H9 (cell line): ENCODE measurements around the gene MUC21. TPM values are rescaled to one million over a fixed set of nuclear protein-coding genes. Genes with fewer than 3 reads are reported as not detected.
"Not testable (repeated sequence)": the region's sequence is repeated elsewhere in the genome, so short reads cannot be mapped to it uniquely, and the experiment has no call there.

ENCODE experiments used
- DNase-seq: peaks from one replicate; pipeline ENCODE4 v3.0.0-alpha.2; 2017
- H2AFZ ChIP-seq: one replicate; pipeline ENCODE4 v1.6.1; 2013; ENCODE audit warnings: mild to moderate bottlenecking, low read length, control low read depth, moderate library complexity
- H2AK5ac ChIP-seq: 2 replicates; pipeline ENCODE4 v1.6.1; 2013; ENCODE audit warnings: low read length, control low read depth, mixed read lengths; ENCODE audit not compliant: insufficient read length
- H2BK120ac ChIP-seq: one replicate; pipeline ENCODE4 v1.6.1; 2013; ENCODE audit warnings: low read depth, mild to moderate bottlenecking, low read length, control low read depth, inconsistent platforms; ENCODE audit not compliant: poor library complexity, severe bottlenecking
- H2BK12ac ChIP-seq: 2 replicates; pipeline ENCODE4 v1.6.1; 2013; ENCODE audit warnings: low read length, control low read depth, mixed read lengths, low read depth; ENCODE audit not compliant: insufficient read length
- H2BK15ac ChIP-seq: 2 replicates; pipeline ENCODE4 v1.6.1; 2013; ENCODE audit warnings: low read depth, low read length, control low read depth
- H2BK20ac ChIP-seq: one replicate; pipeline ENCODE4 v1.6.1; 2013; ENCODE audit warnings: low read depth, mild to moderate bottlenecking, low read length, control low read depth, inconsistent platforms; ENCODE audit not compliant: poor library complexity, severe bottlenecking
- H2BK5ac ChIP-seq: 2 replicates; pipeline ENCODE4 v1.6.1; 2013; ENCODE audit warnings: low read length, control low read depth, mixed read lengths; ENCODE audit not compliant: insufficient read length
- H3K14ac ChIP-seq: 2 replicates; pipeline ENCODE4 v1.6.1; 2013; ENCODE audit warnings: low read length, control low read depth; ENCODE audit not compliant: insufficient read depth
- H3K18ac ChIP-seq: 2 replicates; pipeline ENCODE4 v1.6.1; 2013; ENCODE audit warnings: low read depth, mild to moderate bottlenecking, mixed read lengths, low read length, control low read depth; ENCODE audit not compliant: insufficient read length
- H3K23ac ChIP-seq: 2 replicates; pipeline ENCODE4 v1.6.1; 2013; ENCODE audit warnings: low read length, control low read depth, mixed read lengths, low read depth; ENCODE audit not compliant: insufficient read length
- H3K23me2 ChIP-seq: 2 replicates; pipeline ENCODE4 v1.6.1; 2013; ENCODE audit warnings: low read depth, mild to moderate bottlenecking, mixed read lengths, low read length, control low read depth; ENCODE audit not compliant: insufficient read length, poor library complexity, severe bottlenecking
- H3K27ac ChIP-seq: 2 replicates; pipeline ENCODE4 v1.5.1; 2013; ENCODE audit warnings: low read length, control low read depth, mixed read lengths, low read depth; ENCODE audit not compliant: insufficient read length
- H3K27me3 ChIP-seq: 2 replicates; pipeline ENCODE4 v1.6.1; 2013; ENCODE audit warnings: low read length, control low read depth, inconsistent platforms; ENCODE audit not compliant: insufficient read depth
- H3K4ac ChIP-seq: 2 replicates; pipeline ENCODE4 v1.6.1; 2013; ENCODE audit warnings: low read depth, mild to moderate bottlenecking, control low read depth, inconsistent platforms, low read length, moderate library complexity
- H3K4me1 ChIP-seq: 2 replicates; pipeline ENCODE4 v1.6.1; 2013; ENCODE audit warnings: low read length, control low read depth, inconsistent platforms; ENCODE audit not compliant: insufficient read depth
- H3K4me2 ChIP-seq: 2 replicates; pipeline ENCODE4 v1.6.1; 2013; ENCODE audit warnings: low read length, control low read depth, mixed read lengths; ENCODE audit not compliant: insufficient read length, insufficient read depth
- H3K56ac ChIP-seq: 2 replicates; pipeline ENCODE4 v1.6.1; 2013; ENCODE audit warnings: low read depth, mild to moderate bottlenecking, mixed read lengths, low read length, control low read depth; ENCODE audit not compliant: insufficient read length
- H3K79me1 ChIP-seq: 2 replicates; pipeline ENCODE4 v1.6.1; 2013; ENCODE audit warnings: low read depth, mild to moderate bottlenecking, moderate library complexity, low read length, control low read depth, inconsistent platforms; ENCODE audit not compliant: insufficient read depth, poor library complexity, severe bottlenecking
- H3K79me2 ChIP-seq: 2 replicates; pipeline ENCODE4 v1.6.1; 2013; ENCODE audit warnings: low read length, control low read depth, inconsistent platforms; ENCODE audit not compliant: insufficient read depth
- H3K9ac ChIP-seq: 2 replicates; pipeline ENCODE4 v1.6.1; 2013; ENCODE audit warnings: low read length, control low read depth, mixed read lengths; ENCODE audit not compliant: insufficient read length; ENCODE audit errors: extremely low read depth
- H3K9me3 ChIP-seq: one replicate; pipeline ENCODE4 v1.6.1; 2013; ENCODE audit warnings: low read depth, low read length, inconsistent platforms; ENCODE audit not compliant: control insufficient read depth
- H3T11ph ChIP-seq: one replicate; pipeline ENCODE4 v1.6.1; 2013; ENCODE audit warnings: mild to moderate bottlenecking, low read length, control low read depth, inconsistent platforms
- H4K20me1 ChIP-seq: one replicate; pipeline ENCODE4 v1.6.1; 2013; ENCODE audit not compliant: control insufficient read depth, insufficient read length, insufficient read depth
- H4K5ac ChIP-seq: 2 replicates; pipeline ENCODE4 v1.6.1; 2013; ENCODE audit warnings: low read depth, mild to moderate bottlenecking, mixed read lengths, low read length, control low read depth; ENCODE audit not compliant: insufficient read length
- H4K8ac ChIP-seq: replicated peaks from 2 replicates; pipeline ENCODE4 v1.6.1; 2013; ENCODE audit warnings: low read length, control low read depth, mixed read lengths, low read depth; ENCODE audit not compliant: insufficient read length
- H4K91ac ChIP-seq: 2 replicates; pipeline ENCODE4 v1.6.1; 2013; ENCODE audit warnings: low read depth, mild to moderate bottlenecking, moderate library complexity, mixed read lengths, low read length, control low read depth; ENCODE audit not compliant: insufficient read length
- H3K27ac Mint-ChIP-seq, 3 experiments: 2 replicates in 2 of 3; 3 replicates in 1 of 3; pipeline ENCODE4 v1.8.0; 2020 to 2021; ENCODE audit warnings: mixed read lengths in 3 of 3, mild to moderate bottlenecking in 1 of 3, moderate library complexity in 1 of 3
- H3K27me3 Mint-ChIP-seq: 2 replicates; pipeline ENCODE4 v1.8.0; 2021; ENCODE audit warnings: low read depth, mild to moderate bottlenecking, moderate library complexity, mixed read lengths
- H3K36me3 Mint-ChIP-seq, 3 experiments: 2 replicates in 2 of 3; 3 replicates in 1 of 3; pipeline ENCODE4 v1.8.0; 2020 to 2021; ENCODE audit warnings: low read depth in 3 of 3, mixed read lengths in 3 of 3; ENCODE audit not compliant: insufficient read depth in 1 of 3
- H3K4me1 Mint-ChIP-seq, 2 experiments: 2 replicates each; pipeline ENCODE4 v1.8.0; 2020; ENCODE audit warnings: mixed read lengths in 2 of 2
- H3K4me3 Mint-ChIP-seq, 2 experiments: 2 replicates in 1 of 2; 3 replicates in 1 of 2; pipeline ENCODE4 v1.8.0; 2020 to 2021; ENCODE audit warnings: mild to moderate bottlenecking in 2 of 2, mixed read lengths in 2 of 2, moderate library complexity in 1 of 2
- H3K9me3 Mint-ChIP-seq, 2 experiments: 2 replicates in 1 of 2; 3 replicates in 1 of 2; pipeline ENCODE4 v1.8.0; 2020; ENCODE audit warnings: mild to moderate bottlenecking in 2 of 2, mixed read lengths in 2 of 2, moderate library complexity in 1 of 2
- CTCF ChIP-seq: fragments of 200-600 bp; sonication (generic); conservative IDR thresholded peaks from 3 replicates; pipeline ENCODE4 v1.8.0; 2021; ENCODE audit warnings: antibody characterized with exemption, mild to moderate bottlenecking
- WGBS: extraction: QIAGEN DNeasy Blood & Tissue Kit; methylation state at CpG from one replicate; pipeline ENCODE4 v1.1.7; 2013; ENCODE audit warnings: missing lambda C conversion rate, low lambda C conversion rate, mixed read lengths; ENCODE audit not compliant: insufficient read length; ENCODE audit errors: extremely low coverage; 5-methylcytosine and 5-hydroxymethylcytosine counted together
- total RNA-seq: library from RNA; stranded (reverse); gene quantifications from 2 replicates; pipeline ENCODE4 v1.2.1, GENCODE V29; 2021

The MUC21 gene
- total RNA-seq, 1 experiment from 2014 or later, result not detected

GRCh38 chr6:31016659-31017299 is 33.3 kb downstream of the MUC21 start:
- Mint-ChIP-seq H3K27me3 (peaks cover 4% of the 10 kb centered on the region; the same call in 1 of the 2 replicates), H3K4me1 (no peaks in the 10 kb centered on the region), H3K36me3 (peaks cover 0 to 7% (median 4%) of the 10 kb centered on the region in 3 experiments; a peak in 4 of 7 replicates), H3K9me3 (peaks cover 12 to 15% of the 10 kb centered on the region in 2 experiments), H3K4me3 (no peak overlapping the region), H3K27ac (no peak overlapping the region)
- Histone ChIP-seq H4K20me1 (no peaks in the 10 kb centered on the region), H4K8ac (no peak overlapping the region), H3K23ac (no peak overlapping the region), H2BK15ac (no peak overlapping the region), H2BK12ac (no peak overlapping the region), H3K23me2 (no peaks in the 10 kb centered on the region), H3T11ph (no peak overlapping the region), H2BK5ac (no peak overlapping the region), H3K4me2 (no peak overlapping the region), H4K91ac (no peak overlapping the region), H3K4ac (no peak overlapping the region), H3K27me3 (no peaks in the 10 kb centered on the region; the same call in 1 of the 2 replicates), H3K14ac (no peak overlapping the region), H3K9ac (no peak overlapping the region), H3K79me2 (no peaks in the 10 kb centered on the region), H3K4me1 (no peaks in the 10 kb centered on the region), H3K9me3 (no peaks in the 10 kb centered on the region), H3K18ac (no peak overlapping the region), H2AFZ (no peak overlapping the region), H2AK5ac (no peak overlapping the region), H4K5ac (no peak overlapping the region), H3K79me1 (no peaks in the 10 kb centered on the region), H3K27ac (no peak overlapping the region), H2BK20ac (no peak overlapping the region), H2BK120ac (no peak overlapping the region), H3K56ac (no peak overlapping the region)
- DNase-seq, result no peak
- TF ChIP-seq CTCF, result no peak
- WGBS, result no CpG with 5 or more reads among the region's 36 CpGs

- not testable (repeated sequence) for H3K23ac ChIP-seq, H2BK15ac ChIP-seq, H3K9ac ChIP-seq, H2BK20ac ChIP-seq, H2BK120ac ChIP-seq, H2BK5ac ChIP-seq, H3K27ac ChIP-seq, H3K4ac ChIP-seq, H3K36me3 Mint-ChIP-seq, H3T11ph ChIP-seq, H3K56ac ChIP-seq, H3K79me2 ChIP-seq, H3K27me3 Mint-ChIP-seq, H3K4me3 Mint-ChIP-seq, H2AFZ ChIP-seq, H4K8ac ChIP-seq, H3K9me3 ChIP-seq, DNase-seq, H4K20me1 ChIP-seq, H3K18ac ChIP-seq, H3K4me1 Mint-ChIP-seq, H4K91ac ChIP-seq, H3K27ac Mint-ChIP-seq, H3K4me1 ChIP-seq, H2AK5ac ChIP-seq, H3K27me3 ChIP-seq, H3K4me2 ChIP-seq, H4K5ac ChIP-seq, H3K23me2 ChIP-seq, H2BK12ac ChIP-seq, H3K79me1 ChIP-seq, H3K14ac ChIP-seq
- WGBS, result no CpG with 5 or more reads among the region's 3 CpGs
- peaks cover 15 to 16% of the 10 kb centered on the region in 2 experiments for H3K9me3 Mint-ChIP-seq
Observed at GRCh38 chr6:31017436-31017835, 33.9 kb downstream of the MUC21 start.
